Chondrocyte (in vitro differentiated cells): ENCODE results near the gene PMVK. TPM values are rescaled to one million over a fixed set of nuclear protein-coding genes. Genes with fewer than 3 reads are reported as not detected.

Experiments used
- DNase-seq: peaks from one replicate; pipeline ENCODE4 v3.0.0; 2021; ENCODE audit warnings: mixed read lengths, low spot score
- H3K27ac Mint-ChIP-seq: one replicate; pipeline ENCODE4 v1.8.0; 2021; ENCODE audit warnings: mild to moderate bottlenecking, moderate library complexity, mixed read lengths; ENCODE audit not compliant: unreplicated experiment
- H3K27me3 Mint-ChIP-seq: 2 replicates; pipeline ENCODE4 v1.8.0; 2021; ENCODE audit warnings: low read depth, mixed read lengths
- H3K36me3 Mint-ChIP-seq: 2 replicates; pipeline ENCODE4 v1.8.0; 2021; ENCODE audit warnings: low read depth, mixed read lengths
- H3K4me1 Mint-ChIP-seq: 2 replicates; pipeline ENCODE4 v1.8.0; 2021; ENCODE audit warnings: low read depth, mild to moderate bottlenecking, mixed read lengths
- H3K4me3 Mint-ChIP-seq: one replicate; pipeline ENCODE4 v1.8.0; 2021; ENCODE audit warnings: mild to moderate bottlenecking, moderate library complexity, mixed read lengths; ENCODE audit not compliant: unreplicated experiment
- H3K9me3 Mint-ChIP-seq: 2 replicates; pipeline ENCODE4 v1.8.0; 2021; ENCODE audit warnings: low read depth, mixed read lengths
- total RNA-seq: library from RNA; stranded (reverse); gene quantifications from 3 replicates; pipeline ENCODE4 v1.2.1, GENCODE V29; 2021
- TF ChIP-seq, protein P1 (sequence below): fragments of 200-600 bp; sonication (generic); IDR thresholded peaks from 2 replicates; pipeline ENCODE4 v1.5.0; 2021; ENCODE audit warnings: antibody characterized with exemption, mild to moderate bottlenecking, moderate library complexity

The PMVK gene
- total RNA-seq, 1 donor from 2014 or later: 27.5 TPM

DNA sequence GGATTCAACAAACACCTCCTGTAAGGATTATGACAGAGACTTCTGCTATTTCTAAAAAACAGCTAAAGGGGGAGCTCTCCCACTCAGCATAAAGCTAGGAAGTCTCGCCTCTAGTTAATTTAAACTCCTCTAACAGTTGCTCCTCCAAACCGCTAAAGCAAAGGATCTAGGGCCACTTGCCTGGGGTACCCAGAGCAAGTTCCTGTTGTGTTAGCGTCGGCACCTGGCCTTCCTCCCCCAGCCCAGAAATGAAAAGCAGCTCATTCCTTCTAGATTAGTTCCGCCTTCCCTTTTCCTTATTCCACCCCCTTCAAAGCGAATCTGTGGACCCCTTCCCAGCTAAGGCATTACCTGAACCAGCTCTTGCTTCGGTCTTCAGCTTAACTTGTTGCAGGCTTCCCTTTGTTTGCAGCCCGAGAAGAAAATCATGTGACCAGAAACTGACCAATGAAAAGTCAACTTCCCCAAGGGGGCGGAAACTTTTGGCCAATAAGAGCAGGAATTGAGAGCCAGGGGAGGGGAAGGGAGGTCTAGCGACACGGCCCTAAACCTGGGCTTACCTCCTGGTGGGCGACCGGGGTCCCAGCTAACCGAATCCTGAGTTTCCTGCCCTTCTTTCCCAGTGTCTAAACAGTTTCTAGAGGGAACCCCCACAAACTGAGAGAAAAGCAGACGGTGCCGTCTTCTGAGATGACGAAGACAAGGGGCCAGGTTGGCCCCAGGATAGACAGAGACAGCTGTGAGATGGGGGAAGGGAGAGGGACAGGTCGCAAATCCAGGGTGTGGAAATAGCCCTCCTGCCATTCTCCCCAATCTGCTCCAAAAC is 19.4 kb upstream of the PMVK start, which contains the start of gene PBXIP1:
TSS of gene PBXIP1 (minus strand) at position 382 of the 826 bp plus-strand sequence. CDS start 2,378 bp downstream, outside the sequence.
- no peaks in the 10 kb centered on the region for H3K27me3 Mint-ChIP-seq
- peaks cover 2% of the 10 kb centered on the region for H3K36me3 Mint-ChIP-seq
- peak within 1 kb of the TSS; percentile 97 for H3K4me3 Mint-ChIP-seq
- H3K4me1 Mint-ChIP-seq: peaks cover 51% of the 10 kb centered on the region
- peak; percentile 47 for DNase-seq
- peak within 1 kb of the TSS; percentile 99 for H3K27ac Mint-ChIP-seq
- TF ChIP-seq, protein P1, sequence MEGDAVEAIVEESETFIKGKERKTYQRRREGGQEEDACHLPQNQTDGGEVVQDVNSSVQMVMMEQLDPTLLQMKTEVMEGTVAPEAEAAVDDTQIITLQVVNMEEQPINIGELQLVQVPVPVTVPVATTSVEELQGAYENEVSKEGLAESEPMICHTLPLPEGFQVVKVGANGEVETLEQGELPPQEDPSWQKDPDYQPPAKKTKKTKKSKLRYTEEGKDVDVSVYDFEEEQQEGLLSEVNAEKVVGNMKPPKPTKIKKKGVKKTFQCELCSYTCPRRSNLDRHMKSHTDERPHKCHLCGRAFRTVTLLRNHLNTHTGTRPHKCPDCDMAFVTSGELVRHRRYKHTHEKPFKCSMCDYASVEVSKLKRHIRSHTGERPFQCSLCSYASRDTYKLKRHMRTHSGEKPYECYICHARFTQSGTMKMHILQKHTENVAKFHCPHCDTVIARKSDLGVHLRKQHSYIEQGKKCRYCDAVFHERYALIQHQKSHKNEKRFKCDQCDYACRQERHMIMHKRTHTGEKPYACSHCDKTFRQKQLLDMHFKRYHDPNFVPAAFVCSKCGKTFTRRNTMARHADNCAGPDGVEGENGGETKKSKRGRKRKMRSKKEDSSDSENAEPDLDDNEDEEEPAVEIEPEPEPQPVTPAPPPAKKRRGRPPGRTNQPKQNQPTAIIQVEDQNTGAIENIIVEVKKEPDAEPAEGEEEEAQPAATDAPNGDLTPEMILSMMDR: peak; percentile 82
- no peaks in the 10 kb centered on the region for H3K9me3 Mint-ChIP-seq

DNA sequence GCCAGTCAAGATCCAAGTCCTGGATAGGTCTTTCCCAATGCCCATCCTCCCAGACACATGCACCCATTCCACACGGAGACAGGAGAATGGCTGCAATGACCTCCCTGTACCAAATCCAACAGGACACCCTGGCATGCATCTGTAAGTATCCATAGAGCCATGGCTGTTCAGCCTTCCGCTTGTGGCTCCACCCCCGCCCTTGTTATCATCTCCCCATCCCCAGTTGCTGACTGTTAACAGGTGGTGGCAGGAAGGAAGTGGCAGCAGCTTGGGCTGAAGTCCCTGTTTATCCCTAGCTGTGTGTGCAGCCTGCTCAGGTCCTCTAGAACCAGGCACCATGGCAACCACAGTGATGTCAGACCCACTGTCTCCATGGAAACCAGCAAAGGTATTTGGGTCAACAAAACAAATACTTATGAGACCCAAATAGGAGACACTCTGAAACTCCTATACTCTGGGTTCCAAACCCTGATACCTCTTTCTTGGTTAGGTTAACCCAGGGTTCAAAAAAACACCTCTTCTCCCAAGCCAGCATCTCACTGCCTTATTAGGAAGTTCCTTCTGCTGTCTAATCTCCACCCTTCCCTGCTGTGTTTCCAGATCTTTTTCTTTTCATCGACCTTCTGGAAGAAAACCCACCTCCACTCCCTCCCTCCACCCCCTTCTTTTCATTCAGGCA is 18.7 kb upstream of the PMVK start:
- no peaks in the 10 kb centered on the region for H3K27me3 Mint-ChIP-seq
- H3K4me1 Mint-ChIP-seq: peaks cover 44% of the 10 kb centered on the region
- H3K36me3 Mint-ChIP-seq: peaks cover 6% of the 10 kb centered on the region
- peak; percentile 38 for DNase-seq
- peak overlapping the region; percentile 97 for H3K4me3 Mint-ChIP-seq
- no peaks in the 10 kb centered on the region for H3K9me3 Mint-ChIP-seq
- H3K27ac Mint-ChIP-seq: peak overlapping the region; percentile 99
- TF ChIP-seq, protein P1: no peak

- no peak for DNase-seq
- Mint-ChIP-seq H3K27ac (no peak overlapping the region), H3K27me3 (no peaks in the 10 kb centered on the region), H3K9me3 (no peaks in the 10 kb centered on the region), H3K36me3 (peaks cover 6% of the 10 kb centered on the region), H3K4me3 (no peak overlapping the region), H3K4me1 (peaks cover 44% of the 10 kb centered on the region)
- TF ChIP-seq, protein P1: no peak
These were observed 18.0 kb upstream of the PMVK start for GRCh38 chr1:154954541-154954940.

DNA sequence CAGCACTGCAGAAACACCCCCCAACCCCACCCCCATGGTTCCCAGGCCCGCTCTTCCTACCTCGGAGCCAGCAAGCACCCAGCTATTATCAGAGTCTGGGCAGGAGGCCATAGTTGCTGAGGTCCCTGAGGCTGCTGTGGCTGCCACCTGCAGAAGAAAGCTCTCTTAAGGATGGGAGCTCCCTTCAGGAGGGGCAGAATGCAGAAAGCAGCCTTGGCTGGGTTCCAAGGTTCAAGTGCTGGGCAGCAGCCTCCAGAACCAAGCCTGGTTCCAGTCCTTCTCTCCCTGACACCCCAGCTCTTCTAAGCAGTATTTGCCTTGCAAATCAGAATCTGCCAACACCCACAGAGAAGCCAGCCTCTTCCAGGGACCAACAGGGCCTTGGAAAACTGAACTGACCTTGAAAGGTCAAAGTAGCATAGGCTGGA is 17.1 kb upstream of the PMVK start:
- H3K4me1 Mint-ChIP-seq: peaks cover 44% of the 10 kb centered on the region
- TF ChIP-seq, protein P1: no peak
- no peaks in the 10 kb centered on the region for H3K9me3 Mint-ChIP-seq
- H3K27ac Mint-ChIP-seq: no peak overlapping the region
- H3K36me3 Mint-ChIP-seq: peaks cover 6% of the 10 kb centered on the region
- no peak for DNase-seq
- H3K4me3 Mint-ChIP-seq: no peak overlapping the region
- no peaks in the 10 kb centered on the region for H3K27me3 Mint-ChIP-seq

DNA sequence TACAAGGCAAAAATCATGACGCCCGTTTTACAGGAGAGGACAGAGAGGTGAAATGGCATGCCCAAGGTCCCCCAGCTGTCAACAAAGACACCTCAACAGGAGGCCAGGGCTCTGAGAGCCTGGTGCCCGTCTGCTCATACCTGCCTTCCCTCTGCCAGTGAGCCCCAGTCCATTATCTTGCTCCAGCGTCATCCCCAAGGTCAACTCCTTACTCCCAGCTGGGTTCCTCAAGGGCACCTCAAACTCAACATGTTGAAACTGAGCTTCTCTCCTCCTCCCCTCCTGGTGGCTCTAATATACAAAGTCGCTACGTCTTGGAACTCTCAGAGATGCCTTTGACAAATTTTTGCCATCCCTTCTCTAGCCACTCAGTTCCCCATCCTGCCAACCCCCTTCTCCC is 16.1 kb upstream of the PMVK start:
- Mint-ChIP-seq H3K27ac (no peak overlapping the region), H3K4me1 (peaks cover 44% of the 10 kb centered on the region), H3K9me3 (no peaks in the 10 kb centered on the region), H3K27me3 (no peaks in the 10 kb centered on the region), H3K4me3 (no peak overlapping the region), H3K36me3 (peaks cover 8% of the 10 kb centered on the region)
- DNase-seq: no peak
- TF ChIP-seq, protein P1: no peak
